T-helper 1 cell treated with Interleukin-12 subunit alpha and Interleukin-12 subunit beta and Interleukin-4 antibody, amounts not matched to agents 30 ng/mL and 1 ng/mL, for 36 hours (primary cell): ENCODE data around the gene SORCS2. TPM values are rescaled to one million over a fixed set of nuclear protein-coding genes. Genes with fewer than 3 reads are reported as not detected.

Source experiments
- intact Hi-C: fragments of 100-400 bp; cut with micrococcal nuclease; formaldehyde crosslinking; loops from one replicate; pipeline ENCODE4 v1.15.1; 2024
- total RNA-seq: library from RNA; stranded (reverse); gene quantifications from 2 replicates; pipeline ENCODE4 v1.2.3, GENCODE V29; 2022

SORCS2 gene
- total RNA-seq, 1 donor from 2014 or later: not detected

GRCh38 chr4:7638984-7639789 lies 446.8 kb downstream of the SORCS2 start:
- intact Hi-C loops: no loop called here

- intact Hi-C loops: no loop called here
Measured at GRCh38 chr4:7640136-7640535, 447.8 kb downstream of the SORCS2 start.

GRCh38 chr4:7641712-7642111 lies 449.4 kb downstream of the SORCS2 start:
- intact Hi-C loops: no loop called here

GRCh38 chr4:7642741-7643458 lies 450.6 kb downstream of the SORCS2 start:
- intact Hi-C loops: no loop called here

- intact Hi-C loops: no loop called here
Measured at GRCh38 chr4:7645158-7645557, 452.8 kb downstream of the SORCS2 start.

GRCh38 chr4:7645956-7646355 lies 453.6 kb downstream of the SORCS2 start:
- intact Hi-C loops: no loop called here

GRCh38 chr4:7646384-7647061 lies 454.2 kb downstream of the SORCS2 start:
- intact Hi-C loops: no loop called here

- intact Hi-C loops: no loop called here
Measured at GRCh38 chr4:7647186-7647585, 454.8 kb downstream of the SORCS2 start.

- intact Hi-C loops: no loop called here
Measured at GRCh38 chr4:7647600-7648543, 455.5 kb downstream of the SORCS2 start.

- intact Hi-C loops: no loop called here
Measured at GRCh38 chr4:7648544-7649395, 456.4 kb downstream of the SORCS2 start.

- intact Hi-C loops: no loop called here
Measured at GRCh38 chr4:7649411-7649740, 457.0 kb downstream of the SORCS2 start.

GRCh38 chr4:7649741-7650531 lies 457.6 kb downstream of the SORCS2 start:
- intact Hi-C loops: loop anchor here (10.0 kb wide), 1 partner anchor 115 kb away; no protein-coding TSS in a partner anchor

GRCh38 chr4:7650606-7651385 lies 458.5 kb downstream of the SORCS2 start:
- intact Hi-C loops: loop anchor here (10.0 kb wide), 1 partner anchor 116 kb away; no protein-coding TSS in a partner anchor

GRCh38 chr4:7651461-7651921 lies 459.2 kb downstream of the SORCS2 start:
- intact Hi-C loops: loop anchor here (10.0 kb wide), 1 partner anchor 117 kb away; no protein-coding TSS in a partner anchor

GRCh38 chr4:7652006-7652405 lies 459.7 kb downstream of the SORCS2 start:
- intact Hi-C loops: loop anchor here (10.0 kb wide), 1 partner anchor 117 kb away; no protein-coding TSS in a partner anchor

GRCh38 chr4:7652451-7652881 lies 460.1 kb downstream of the SORCS2 start:
- intact Hi-C loops: loop anchor here (10.0 kb wide), 1 partner anchor 118 kb away; no protein-coding TSS in a partner anchor

GRCh38 chr4:7652906-7653305 lies 460.6 kb downstream of the SORCS2 start:
- intact Hi-C loops: loop anchor here (10.0 kb wide), 1 partner anchor 118 kb away; no protein-coding TSS in a partner anchor
